ENCODE results near the gene OR2S2. TPM values are rescaled to one million over a fixed set of nuclear protein-coding genes. Genes with fewer than 3 reads are reported as not detected.

OR2S2 gene, protein sequence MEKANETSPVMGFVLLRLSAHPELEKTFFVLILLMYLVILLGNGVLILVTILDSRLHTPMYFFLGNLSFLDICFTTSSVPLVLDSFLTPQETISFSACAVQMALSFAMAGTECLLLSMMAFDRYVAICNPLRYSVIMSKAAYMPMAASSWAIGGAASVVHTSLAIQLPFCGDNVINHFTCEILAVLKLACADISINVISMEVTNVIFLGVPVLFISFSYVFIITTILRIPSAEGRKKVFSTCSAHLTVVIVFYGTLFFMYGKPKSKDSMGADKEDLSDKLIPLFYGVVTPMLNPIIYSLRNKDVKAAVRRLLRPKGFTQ
- total RNA-seq (not detected), polyA plus RNA-seq (not detected)

DNA sequence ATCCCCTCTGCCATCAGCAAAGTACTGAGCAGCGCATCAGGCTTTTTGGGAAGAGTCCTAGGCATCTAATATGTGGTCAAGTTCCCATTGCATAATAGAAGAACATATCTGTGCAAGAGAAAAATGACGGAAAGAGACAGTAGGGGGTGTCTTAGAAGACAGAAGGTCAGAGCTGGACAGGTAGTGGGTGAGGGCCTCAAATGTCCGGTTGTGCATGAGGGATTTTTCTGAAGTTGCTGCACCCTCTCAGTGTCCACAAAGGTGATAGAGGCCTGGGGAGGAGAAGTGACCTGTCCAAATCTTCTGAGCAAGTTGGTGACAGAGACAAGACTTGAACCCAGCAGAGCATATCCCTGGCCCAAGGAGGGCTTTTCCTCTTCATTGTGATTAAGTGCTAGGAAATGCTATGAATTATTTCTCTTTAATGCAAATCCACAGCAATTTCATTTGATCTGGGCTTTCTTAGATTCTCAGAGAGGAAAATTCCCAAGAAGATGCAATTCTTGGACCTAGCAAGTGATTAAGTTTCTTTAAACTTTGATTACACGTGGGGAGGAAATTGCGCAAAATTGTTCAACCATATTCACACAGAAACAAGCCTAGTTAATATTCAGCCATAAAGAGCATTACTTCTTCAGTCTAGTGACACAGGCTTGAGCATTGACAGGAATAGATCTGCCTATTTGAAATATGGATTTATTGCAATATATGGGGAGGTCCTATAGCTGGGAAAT is at the start of gene OR2S2:
Gene OR2S2, minus strand, starts transcription at position 51 of the 734 bp plus-strand sequence. CDS start 56 bp downstream, outside the sequence.
- DNase-seq, result no peak
- H3K9me3 ChIP-seq, result no peaks in the 10 kb centered on the region
- no peaks in the 10 kb centered on the region for H3K27me3 ChIP-seq
- H3K4me3 ChIP-seq, result no peak within 1 kb of the TSS
- TF ChIP-seq, protein P1, sequence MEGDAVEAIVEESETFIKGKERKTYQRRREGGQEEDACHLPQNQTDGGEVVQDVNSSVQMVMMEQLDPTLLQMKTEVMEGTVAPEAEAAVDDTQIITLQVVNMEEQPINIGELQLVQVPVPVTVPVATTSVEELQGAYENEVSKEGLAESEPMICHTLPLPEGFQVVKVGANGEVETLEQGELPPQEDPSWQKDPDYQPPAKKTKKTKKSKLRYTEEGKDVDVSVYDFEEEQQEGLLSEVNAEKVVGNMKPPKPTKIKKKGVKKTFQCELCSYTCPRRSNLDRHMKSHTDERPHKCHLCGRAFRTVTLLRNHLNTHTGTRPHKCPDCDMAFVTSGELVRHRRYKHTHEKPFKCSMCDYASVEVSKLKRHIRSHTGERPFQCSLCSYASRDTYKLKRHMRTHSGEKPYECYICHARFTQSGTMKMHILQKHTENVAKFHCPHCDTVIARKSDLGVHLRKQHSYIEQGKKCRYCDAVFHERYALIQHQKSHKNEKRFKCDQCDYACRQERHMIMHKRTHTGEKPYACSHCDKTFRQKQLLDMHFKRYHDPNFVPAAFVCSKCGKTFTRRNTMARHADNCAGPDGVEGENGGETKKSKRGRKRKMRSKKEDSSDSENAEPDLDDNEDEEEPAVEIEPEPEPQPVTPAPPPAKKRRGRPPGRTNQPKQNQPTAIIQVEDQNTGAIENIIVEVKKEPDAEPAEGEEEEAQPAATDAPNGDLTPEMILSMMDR (IDR thresholded peaks at IDR 0.05), result no peak
- TF ChIP-seq POLR2A (IDR thresholded peaks at IDR 0.05) (no peak), POLR2AphosphoS5 (IDR thresholded peaks at IDR 0.05) (no peak), EP300 (IDR thresholded peaks at IDR 0.05) (no peak)
- no peaks in the 10 kb centered on the region for H3K36me3 ChIP-seq
- intact Hi-C loops (cut with DNase I), result loop anchor here (5.0 kb wide), 1 partner anchor 64 kb away; no protein-coding TSS in a partner anchor
- H3K4me1 ChIP-seq, result peaks cover 0 to 13% (median 6%) of the 10 kb centered on the region in 4 donors
- H3K27ac ChIP-seq, result no peak within 1 kb of the TSS
- WGBS, 2 donors, result 73 to 81% methylated on average over 5 of the region's 5 CpGs

DNA sequence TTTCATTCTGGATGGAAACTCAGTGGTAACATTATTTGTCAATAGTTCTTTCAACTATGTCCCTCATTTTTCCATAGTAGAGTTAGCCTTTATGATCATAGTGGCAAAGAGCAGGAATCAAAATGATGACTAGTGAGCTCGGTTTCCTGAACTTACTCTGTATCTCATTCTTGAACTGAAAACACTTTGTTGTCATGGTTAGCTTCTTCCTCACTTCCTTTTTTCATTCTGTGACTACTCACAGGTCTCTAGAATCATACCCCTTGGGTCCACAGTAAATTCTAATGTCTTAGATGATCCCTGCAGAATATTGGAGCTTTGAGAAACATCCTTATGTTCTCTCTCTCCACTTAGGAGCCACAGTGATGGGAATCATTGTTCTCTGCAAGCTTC is 49.4 kb upstream of the OR2S2 start:
- H3K27ac ChIP-seq, result no peak overlapping the region
- no peaks in the 10 kb centered on the region for H3K9me3 ChIP-seq
- DNase-seq, result no peak
- 53 to 71% methylated on average over 1 of the region's 1 CpG for WGBS, 2 donors
- intact Hi-C loops (cut with DNase I), result no loop called here
- no peak for TF ChIP-seq POLR2AphosphoS5 (IDR thresholded peaks at IDR 0.05)
- no peak for TF ChIP-seq POLR2A (IDR thresholded peaks at IDR 0.05)
- TF ChIP-seq, protein P1 (IDR thresholded peaks at IDR 0.05), result no peak
- TF ChIP-seq EP300 (IDR thresholded peaks at IDR 0.05), result no peak
- H3K4me3 ChIP-seq, result no peak overlapping the region
- peaks cover 0 to 8% (median 0%) of the 10 kb centered on the region in 3 donors for H3K27me3 ChIP-seq
- H3K36me3 ChIP-seq, result no peaks in the 10 kb centered on the region
- peaks cover 0 to 3% (median 0%) of the 10 kb centered on the region in 4 donors for H3K4me1 ChIP-seq

DNA sequence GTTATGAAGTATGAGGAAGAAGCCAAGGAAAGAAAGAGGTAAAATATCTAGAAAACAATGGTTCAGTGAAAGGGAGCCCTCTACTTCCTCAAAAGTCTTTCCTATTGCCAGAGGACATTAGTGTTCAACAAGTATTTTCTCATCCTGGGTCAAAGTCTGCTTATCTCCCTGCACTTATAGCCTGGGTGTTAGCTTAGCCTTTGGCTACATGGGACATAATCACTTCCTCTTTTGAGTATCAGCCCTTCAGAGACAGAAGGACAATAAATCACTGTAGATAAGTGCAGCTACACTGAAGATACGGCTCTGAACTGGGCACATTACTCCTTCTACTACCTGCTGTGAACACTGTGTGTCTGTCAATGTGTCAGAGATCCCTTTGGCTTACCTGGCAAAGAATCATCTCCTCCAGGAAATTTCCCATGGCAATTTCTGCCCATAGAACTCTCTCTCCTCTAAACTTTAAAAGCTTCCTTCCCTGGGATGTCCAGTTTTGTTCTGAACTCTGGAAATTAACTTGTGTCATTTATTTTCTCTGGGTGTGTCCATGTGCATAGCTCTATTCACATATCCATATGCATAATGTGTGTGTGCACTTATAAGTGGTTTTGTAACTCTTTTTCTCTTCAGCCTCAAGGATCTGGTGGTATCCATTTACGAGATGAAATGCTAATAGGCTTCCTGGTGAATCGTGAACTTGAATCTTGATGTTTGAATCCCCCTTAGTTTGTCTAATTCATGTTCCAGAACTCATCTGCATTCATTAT is 48.8 kb upstream of the OR2S2 start:
- H3K27ac ChIP-seq, result no peak overlapping the region
- intact Hi-C loops (cut with DNase I), result no loop called here
- 52 to 60% methylated on average over 3 of the region's 3 CpGs for WGBS, 2 donors
- no peak overlapping the region for H3K4me3 ChIP-seq
- peaks cover 0 to 8% (median 0%) of the 10 kb centered on the region in 3 donors for H3K27me3 ChIP-seq
- no peak for DNase-seq
- no peaks in the 10 kb centered on the region for H3K36me3 ChIP-seq
- H3K4me1 ChIP-seq, result peaks cover 0 to 3% (median 0%) of the 10 kb centered on the region in 4 donors
- TF ChIP-seq, protein P1 (IDR thresholded peaks at IDR 0.05), result no peak
- TF ChIP-seq POLR2A (IDR thresholded peaks at IDR 0.05), result no peak
- no peaks in the 10 kb centered on the region for H3K9me3 ChIP-seq

DNA sequence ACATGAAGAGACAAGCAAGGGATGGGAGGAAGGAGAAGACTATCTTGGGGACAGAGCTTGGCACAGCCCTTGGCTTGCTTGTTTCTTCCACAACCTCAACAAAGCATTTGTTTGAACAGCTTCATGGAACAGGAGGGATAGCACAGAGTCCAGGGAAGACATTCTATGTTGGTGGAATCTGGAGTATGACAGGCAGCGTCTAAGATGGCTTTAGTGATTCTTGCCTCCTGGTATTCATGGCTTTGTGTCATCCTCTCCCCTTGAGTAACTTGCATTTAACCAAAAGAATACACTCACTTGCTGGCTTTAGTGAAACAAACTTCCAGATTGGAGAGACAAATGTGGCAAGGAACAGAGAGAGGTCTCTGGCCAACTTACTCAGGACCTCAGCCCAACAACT is 47.9 kb upstream of the OR2S2 start:
- Histone ChIP-seq H3K27me3 (peaks cover 0 to 8% (median 0%) of the 10 kb centered on the region in 3 donors), H3K36me3 (no peaks in the 10 kb centered on the region), H3K27ac (no peak overlapping the region), H3K4me1 (peaks cover 0 to 3% (median 0%) of the 10 kb centered on the region in 4 donors), H3K9me3 (no peaks in the 10 kb centered on the region), H3K4me3 (no peak overlapping the region)
- TF ChIP-seq, protein P1 (IDR thresholded peaks at IDR 0.05), result no peak
- TF ChIP-seq POLR2A (IDR thresholded peaks at IDR 0.05) (no peak), POLR2AphosphoS5 (IDR thresholded peaks at IDR 0.05) (no peak), EP300 (IDR thresholded peaks at IDR 0.05) (no peak)
- intact Hi-C loops (cut with DNase I), result no loop called here
- no peak for DNase-seq
- WGBS, 2 donors, result 93 to 97% methylated on average over 1 of the region's 1 CpG
